Coronary artery (tissue), 2 donors: ENCODE data around the gene OLFML3.

Experiments
- DNase-seq: peaks from one replicate; pipeline ENCODE4 v3.0.0-alpha.2; 2017; ENCODE audit warnings: low spot score
- H3K27ac ChIP-seq, 2 donors: fragments of 200-600 bp; sonication (generic); one replicate each; pipeline ENCODE4 v1.5.1; 2016 to 2019
- H3K4me3 ChIP-seq: fragments of 200-600 bp; sonication (generic); 2 replicates; pipeline ENCODE4 v1.5.1; 2016; ENCODE audit warnings: mild to moderate bottlenecking, moderate library complexity
- CTCF ChIP-seq: fragments of 200-600 bp; sonication (generic); IDR thresholded peaks from one replicate; pipeline ENCODE4 v1.5.1; 2019; ENCODE audit warnings: antibody characterized with exemption

The OLFML3 gene

GRCh38 chr1:113935176-113935575 is 44.1 kb upstream of the OLFML3 start:
- H3K4me3 ChIP-seq = no peak overlapping the region
- H3K27ac ChIP-seq = no peak overlapping the region
- no peak for DNase-seq
- TF ChIP-seq CTCF = no peak

- H3K4me3 ChIP-seq = no peak overlapping the region
- no peak overlapping the region for H3K27ac ChIP-seq
- no peak for DNase-seq
- TF ChIP-seq CTCF = no peak
These were observed 43.3 kb upstream of the OLFML3 start for GRCh38 chr1:113935970-113936369.

GRCh38 chr1:113937146-113937545 is 42.1 kb upstream of the OLFML3 start:
- TF ChIP-seq CTCF = no peak
- Histone ChIP-seq H3K4me3 (no peak overlapping the region), H3K27ac (no peak overlapping the region)
- no peak for DNase-seq

- no peak overlapping the region for H3K4me3 ChIP-seq
- DNase-seq = no peak
- no peak for TF ChIP-seq CTCF
- no peak overlapping the region for H3K27ac ChIP-seq
These were observed 41.1 kb upstream of the OLFML3 start for GRCh38 chr1:113938192-113938591.

- no peak for TF ChIP-seq CTCF
- no peak for DNase-seq
- H3K27ac ChIP-seq = no peak overlapping the region
- H3K4me3 ChIP-seq = no peak overlapping the region
These were observed 38.7 kb upstream of the OLFML3 start for GRCh38 chr1:113940365-113941244.

- TF ChIP-seq CTCF = no peak
- no peak overlapping the region for H3K4me3 ChIP-seq
- no peak overlapping the region for H3K27ac ChIP-seq
- DNase-seq = no peak
These were observed 38.1 kb upstream of the OLFML3 start for GRCh38 chr1:113941245-113941559.

- DNase-seq = no peak
- no peak for TF ChIP-seq CTCF
- no peak overlapping the region for H3K27ac ChIP-seq
- no peak overlapping the region for H3K4me3 ChIP-seq
These were observed 36.7 kb upstream of the OLFML3 start for GRCh38 chr1:113942527-113942926.
